Breast epithelium (tissue), 4 donors: ENCODE measurements around the gene KLHL6. TPM values are rescaled to one million over a fixed set of nuclear protein-coding genes. Genes with fewer than 3 reads are reported as not detected.
"Not testable (repeated sequence)": the region's sequence is repeated elsewhere in the genome, so short reads cannot be mapped to it uniquely, and the experiment has no call there.

Experiments
- DNase-seq, 2 donors: peaks; one replicate each; pipeline ENCODE4 v3.0.0-alpha.2; 2019; ENCODE audit warnings: low spot score in 2 of 2
- H3K27ac ChIP-seq, 2 donors: fragments of 200-600 bp; sonication (generic) in 1 of 2; one replicate each; pipeline ENCODE4 v1.5.1; 2016 to 2019; ENCODE audit warnings: mild to moderate bottlenecking in 1 of 2
- H3K27me3 ChIP-seq, 2 donors: fragments of 200-600 bp; sonication (generic) in 1 of 2; one replicate each; pipeline versions ENCODE4 v1.5.1 to v1.6.0; 2017 to 2019; ENCODE audit warnings: control low read depth in 1 of 2, mild to moderate bottlenecking in 1 of 2
- H3K36me3 ChIP-seq: fragments of 200-600 bp; one replicate; pipeline ENCODE4 v1.5.1; 2019
- H3K4me1 ChIP-seq, 2 donors: fragments of 200-600 bp; sonication (generic); one replicate each; pipeline ENCODE4 v1.5.1; 2016 to 2019; ENCODE audit warnings: control low read depth in 1 of 2
- H3K4me3 ChIP-seq, 3 donors: fragments of 200-600 bp; sonication (generic); 1 replicate in 2 of 3; 2 replicates in 1 of 3; pipeline ENCODE4 v1.5.1; 2016 to 2019; ENCODE audit warnings: mild to moderate bottlenecking in 3 of 3, moderate library complexity in 2 of 3
- H3K9me3 ChIP-seq, 2 donors: fragments of 200-600 bp; sonication (generic) in 1 of 2; one replicate each; pipeline ENCODE4 v1.5.1; 2016 to 2019; ENCODE audit warnings: control low read depth in 1 of 2
- CTCF ChIP-seq, 3 donors: fragments of 450-650 bp; IDR thresholded peaks; one replicate each; pipeline ENCODE4 v1.5.1; 2016 to 2017; ENCODE audit warnings: antibody characterized with exemption in 3 of 3, mild to moderate bottlenecking in 3 of 3, moderate library complexity in 3 of 3
- POLR2A ChIP-seq: fragments of 450-650 bp; IDR thresholded peaks from one replicate; pipeline ENCODE4 v1.6.1; 2016; ENCODE audit warnings: antibody characterized with exemption, mild to moderate bottlenecking, moderate library complexity
- POLR2AphosphoS5 ChIP-seq, 3 donors: sonication (generic); formaldehyde crosslinking; IDR thresholded peaks; one replicate each; pipeline ENCODE4 v1.6.1; 2017; ENCODE audit warnings: antibody characterized with exemption in 3 of 3
- intact Hi-C: fragments of 100-400 bp; cut with DNase I; formaldehyde crosslinking; loops from one replicate; pipeline ENCODE4 v1.15.1; 2023; ENCODE audit warnings: low total_unique reads
- total RNA-seq, 3 donors: library from RNA; depleted of rRNA; stranded (reverse); fragments of >200 nt; gene quantifications; one replicate each; pipeline ENCODE4 v1.1.0, GENCODE V29; 2016

Gene KLHL6
- total RNA-seq, 3 donors from 2014 or later, result 2.7 to 7.9 (median 4.3) TPM

- no peak overlapping the region for H3K4me3 ChIP-seq
- no peak for DNase-seq
- H3K4me1 ChIP-seq, result no peaks in the 10 kb centered on the region
- no peak overlapping the region for H3K27ac ChIP-seq
- TF ChIP-seq POLR2AphosphoS5 (IDR thresholded peaks at IDR 0.05) (no peak), CTCF (IDR thresholded peaks at IDR 0.05) (no peak), POLR2A (no peak)
- no peaks in the 10 kb centered on the region for H3K27me3 ChIP-seq
- intact Hi-C loops, result no loop called here
- H3K9me3 ChIP-seq, result peaks cover 8% of the 10 kb centered on the region in 2 donors
- no peaks in the 10 kb centered on the region for H3K36me3 ChIP-seq
Measured at GRCh38 chr3:183443395-183444385, 111.8 kb downstream of the KLHL6 start.

GRCh38 chr3:183442994-183443393, 112.5 kb downstream of the KLHL6 start:
- no peak for DNase-seq
- Histone ChIP-seq H3K36me3 (no peaks in the 10 kb centered on the region), H3K27me3 (no peaks in the 10 kb centered on the region), H3K27ac (no peak overlapping the region), H3K4me1 (no peaks in the 10 kb centered on the region), H3K4me3 (no peak overlapping the region), H3K9me3 (peaks cover 8% of the 10 kb centered on the region in 2 donors)
- intact Hi-C loops, result no loop called here
- TF ChIP-seq POLR2A (no peak), CTCF (IDR thresholded peaks at IDR 0.05) (no peak), POLR2AphosphoS5 (IDR thresholded peaks at IDR 0.05) (no peak)

- H3K27me3 ChIP-seq, H3K4me3 ChIP-seq, intact Hi-C loops, H3K4me1 ChIP-seq, DNase-seq, H3K27ac ChIP-seq, H3K36me3 ChIP-seq, H3K9me3 ChIP-seq: not testable (repeated sequence)
Measured at GRCh38 chr3:183440521-183440920, 115.0 kb downstream of the KLHL6 start.

GRCh38 chr3:183439515-183439914, 116.0 kb downstream of the KLHL6 start:
- Histone ChIP-seq H3K27me3 (no peaks in the 10 kb centered on the region), H3K4me1 (no peaks in the 10 kb centered on the region), H3K4me3 (no peak overlapping the region), H3K9me3 (peaks cover 8% of the 10 kb centered on the region in 2 donors), H3K27ac (no peak overlapping the region), H3K36me3 (no peaks in the 10 kb centered on the region)
- no peak for DNase-seq
- intact Hi-C loops, result no loop called here
- no peak for TF ChIP-seq CTCF (IDR thresholded peaks at IDR 0.05)

- Histone ChIP-seq H3K27me3 (no peaks in the 10 kb centered on the region), H3K4me1 (no peaks in the 10 kb centered on the region), H3K27ac (no peak overlapping the region), H3K4me3 (no peak overlapping the region), H3K36me3 (no peaks in the 10 kb centered on the region), H3K9me3 (peaks cover 5% of the 10 kb centered on the region in 2 donors)
- DNase-seq, result no peak
- TF ChIP-seq POLR2AphosphoS5 (IDR thresholded peaks at IDR 0.05), result no peak
- no peak for TF ChIP-seq CTCF (IDR thresholded peaks at IDR 0.05)
- no peak for TF ChIP-seq POLR2A
- intact Hi-C loops, result no loop called here
Measured at GRCh38 chr3:183438735-183439134, 116.8 kb downstream of the KLHL6 start.
